NB4 (cell line): ENCODE data around the gene ZNF211.

ENCODE experiments used
- POLR2A ChIP-seq: IDR thresholded peaks from 2 replicates; pipeline ENCODE4 v1.6.1; 2011; ENCODE audit warnings: mild to moderate bottlenecking; ENCODE audit not compliant: insufficient read length; ENCODE audit errors: extremely low read depth
- TF ChIP-seq, protein P1 (sequence below): IDR thresholded peaks from one replicate; pipeline ENCODE4 v1.5.1; 2012; ENCODE audit warnings: low read depth, low read length
- TF ChIP-seq, protein P2 (sequence below): IDR thresholded peaks from 2 replicates; pipeline ENCODE4 v1.6.1; 2011; ENCODE audit warnings: low read depth, low read length

DNA sequence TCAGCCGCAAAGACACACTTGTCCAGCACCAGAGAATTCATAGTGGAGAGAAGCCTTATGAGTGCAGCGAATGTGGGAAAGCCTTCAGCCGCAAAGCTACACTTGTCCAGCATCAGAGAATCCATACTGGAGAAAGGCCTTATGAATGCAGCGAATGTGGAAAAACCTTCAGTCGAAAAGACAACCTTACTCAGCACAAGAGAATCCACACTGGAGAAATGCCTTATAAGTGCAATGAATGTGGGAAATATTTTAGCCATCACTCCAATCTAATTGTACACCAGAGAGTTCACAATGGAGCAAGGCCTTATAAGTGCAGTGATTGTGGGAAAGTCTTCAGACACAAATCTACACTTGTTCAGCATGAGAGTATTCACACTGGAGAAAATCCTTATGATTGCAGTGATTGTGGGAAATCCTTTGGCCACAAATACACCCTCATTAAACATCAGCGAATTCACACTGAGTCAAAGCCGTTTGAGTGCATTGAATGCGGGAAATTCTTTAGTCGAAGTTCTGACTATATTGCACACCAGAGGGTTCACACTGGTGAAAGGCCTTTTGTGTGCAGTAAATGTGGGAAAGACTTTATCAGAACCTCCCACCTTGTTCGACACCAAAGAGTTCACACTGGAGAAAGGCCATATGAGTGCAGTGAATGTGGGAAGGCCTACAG lies 12.2 kb upstream of the ZNF211 start:
- no peak for TF ChIP-seq POLR2A
- TF ChIP-seq, protein P1, sequence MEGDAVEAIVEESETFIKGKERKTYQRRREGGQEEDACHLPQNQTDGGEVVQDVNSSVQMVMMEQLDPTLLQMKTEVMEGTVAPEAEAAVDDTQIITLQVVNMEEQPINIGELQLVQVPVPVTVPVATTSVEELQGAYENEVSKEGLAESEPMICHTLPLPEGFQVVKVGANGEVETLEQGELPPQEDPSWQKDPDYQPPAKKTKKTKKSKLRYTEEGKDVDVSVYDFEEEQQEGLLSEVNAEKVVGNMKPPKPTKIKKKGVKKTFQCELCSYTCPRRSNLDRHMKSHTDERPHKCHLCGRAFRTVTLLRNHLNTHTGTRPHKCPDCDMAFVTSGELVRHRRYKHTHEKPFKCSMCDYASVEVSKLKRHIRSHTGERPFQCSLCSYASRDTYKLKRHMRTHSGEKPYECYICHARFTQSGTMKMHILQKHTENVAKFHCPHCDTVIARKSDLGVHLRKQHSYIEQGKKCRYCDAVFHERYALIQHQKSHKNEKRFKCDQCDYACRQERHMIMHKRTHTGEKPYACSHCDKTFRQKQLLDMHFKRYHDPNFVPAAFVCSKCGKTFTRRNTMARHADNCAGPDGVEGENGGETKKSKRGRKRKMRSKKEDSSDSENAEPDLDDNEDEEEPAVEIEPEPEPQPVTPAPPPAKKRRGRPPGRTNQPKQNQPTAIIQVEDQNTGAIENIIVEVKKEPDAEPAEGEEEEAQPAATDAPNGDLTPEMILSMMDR = no peak
- TF ChIP-seq, protein P2, sequence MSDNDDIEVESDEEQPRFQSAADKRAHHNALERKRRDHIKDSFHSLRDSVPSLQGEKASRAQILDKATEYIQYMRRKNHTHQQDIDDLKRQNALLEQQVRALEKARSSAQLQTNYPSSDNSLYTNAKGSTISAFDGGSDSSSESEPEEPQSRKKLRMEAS = no peak
